ENCODE measurements around the gene PDK1. TPM values are rescaled to one million over a fixed set of nuclear protein-coding genes. Genes with fewer than 3 reads are reported as not detected.
A peak's percentile ranks its signal among the peaks of the same experiment; 100 is the strongest.
"Not testable (repeated sequence)": the region's sequence is repeated elsewhere in the genome, so short reads cannot be mapped to it uniquely, and the experiment has no call there.

The PDK1 gene
- polyA plus RNA-seq, 5 donors = 6.8 to 21.0 (median 14.9) TPM

- DNase-seq = peak in 1 of 2 donors; percentile 18
Observed at GRCh38 chr2:172591386-172591785, 35.5 kb downstream of the PDK1 start.

GRCh38 chr2:172592190-172592589, 36.3 kb downstream of the PDK1 start:
- not testable (repeated sequence) for DNase-seq

- DNase-seq = no peak
Observed at GRCh38 chr2:172596776-172597175, 40.9 kb downstream of the PDK1 start.

- DNase-seq = no peak
Observed at GRCh38 chr2:172597176-172597842, 41.4 kb downstream of the PDK1 start.

- DNase-seq = no peak
Observed at GRCh38 chr2:172599947-172600346, 44.1 kb downstream of the PDK1 start.

- DNase-seq = no peak
Observed at GRCh38 chr2:172600557-172601008, 44.7 kb downstream of the PDK1 start.

- DNase-seq = no peak
Observed at GRCh38 chr2:172606285-172606684, 50.4 kb downstream of the PDK1 start.

- no peak for DNase-seq
Observed at GRCh38 chr2:172607379-172607928, 51.6 kb downstream of the PDK1 start.

GRCh38 chr2:172609488-172609887, 53.6 kb downstream of the PDK1 start:
- DNase-seq = no peak

- DNase-seq = no peak
Observed at GRCh38 chr2:172612051-172612450, 56.2 kb downstream of the PDK1 start.

- DNase-seq = peak; percentile 9 to 20
Observed at GRCh38 chr2:172613040-172613439, 57.1 kb downstream of the PDK1 start.

GRCh38 chr2:172613615-172614231, 57.8 kb downstream of the PDK1 start:
- DNase-seq = no peak

GRCh38 chr2:172614932-172615331, 59.0 kb downstream of the PDK1 start:
- DNase-seq = no peak

- no peak for DNase-seq
Observed at GRCh38 chr2:172615727-172616261, 59.9 kb downstream of the PDK1 start.

GRCh38 chr2:172617115-172617514, 61.2 kb downstream of the PDK1 start:
- no peak for DNase-seq

GRCh38 chr2:172623249-172623965, 67.5 kb downstream of the PDK1 start:
- DNase-seq = no peak

GRCh38 chr2:172624996-172625395, 69.1 kb downstream of the PDK1 start:
- DNase-seq = no peak

GRCh38 chr2:172627181-172627580, 71.3 kb downstream of the PDK1 start:
- DNase-seq = no peak

GRCh38 chr2:172628085-172628484, 72.2 kb downstream of the PDK1 start:
- DNase-seq = no peak

- DNase-seq = no peak
Observed at GRCh38 chr2:172629586-172629985, 73.7 kb downstream of the PDK1 start.

- no peak for DNase-seq
Observed at GRCh38 chr2:172630181-172630580, 74.3 kb downstream of the PDK1 start.

- DNase-seq = no peak
Observed at GRCh38 chr2:172634477-172634876, 78.6 kb downstream of the PDK1 start.
